ENCODE measurements around the gene CCNJ. TPM values are rescaled to one million over a fixed set of nuclear protein-coding genes. Genes with fewer than 3 reads are reported as not detected.
A peak's percentile ranks its signal among the peaks of the same experiment; 100 is the strongest.

CCNJ gene
- total and polyA plus RNA-seq, 9 of the 15 experiments (the other 6 are each of a cell fraction or from before 2014, with no cell fraction given), result 0.69 to 15.7 (median 9.2) TPM

GRCh38 chr10:96043033-96043892, at the start of gene CCNJ (continued):
- TF ChIP-seq ZNF77 (CRISPR knock-in tag; IDR thresholded peaks at IDR 0.05) (no peak), ZC3H4 (CRISPR knock-in tag; IDR thresholded peaks at IDR 0.05; ENCODE audit: borderline replicate concordance) (no peak), DLX4 (CRISPR knock-in tag; IDR thresholded peaks at IDR 0.05) (no peak), MYC (IDR thresholded peaks at IDR 0.05; ENCODE audit: low read depth, low read length) (peak; percentile 71), MYC (CRISPR knock-in tag; IDR thresholded peaks at IDR 0.05; ENCODE audit: borderline replicate concordance, low read depth) (no peak), GTF2F1 (IDR thresholded peaks at IDR 0.05; ENCODE audit: low read depth, low read length) (no peak), PRMT5 (CRISPR knock-in tag; IDR thresholded peaks at IDR 0.05) (no peak)
- TF ChIP-seq, protein P1, sequence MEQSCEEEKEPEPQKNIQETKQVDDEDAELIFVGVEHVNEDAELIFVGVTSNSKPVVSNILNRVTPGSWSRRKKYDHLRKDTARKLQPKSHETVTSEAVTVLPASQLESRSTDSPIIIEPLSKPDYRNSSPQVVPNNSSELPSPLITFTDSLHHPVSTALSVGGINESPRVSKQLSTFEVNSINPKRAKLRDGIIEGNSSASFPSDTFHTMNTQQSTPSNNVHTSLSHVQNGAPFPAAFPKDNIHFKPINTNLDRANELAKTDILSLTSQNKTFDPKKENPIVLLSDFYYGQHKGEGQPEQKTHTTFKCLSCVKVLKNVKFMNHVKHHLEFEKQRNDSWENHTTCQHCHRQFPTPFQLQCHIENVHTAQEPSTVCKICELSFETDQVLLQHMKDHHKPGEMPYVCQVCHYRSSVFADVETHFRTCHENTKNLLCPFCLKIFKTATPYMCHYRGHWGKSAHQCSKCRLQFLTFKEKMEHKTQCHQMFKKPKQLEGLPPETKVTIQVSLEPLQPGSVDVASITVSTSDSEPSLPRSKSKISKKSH (CRISPR knock-in tag; IDR thresholded peaks at IDR 0.05), result no peak
- TF ChIP-seq, protein P2, sequence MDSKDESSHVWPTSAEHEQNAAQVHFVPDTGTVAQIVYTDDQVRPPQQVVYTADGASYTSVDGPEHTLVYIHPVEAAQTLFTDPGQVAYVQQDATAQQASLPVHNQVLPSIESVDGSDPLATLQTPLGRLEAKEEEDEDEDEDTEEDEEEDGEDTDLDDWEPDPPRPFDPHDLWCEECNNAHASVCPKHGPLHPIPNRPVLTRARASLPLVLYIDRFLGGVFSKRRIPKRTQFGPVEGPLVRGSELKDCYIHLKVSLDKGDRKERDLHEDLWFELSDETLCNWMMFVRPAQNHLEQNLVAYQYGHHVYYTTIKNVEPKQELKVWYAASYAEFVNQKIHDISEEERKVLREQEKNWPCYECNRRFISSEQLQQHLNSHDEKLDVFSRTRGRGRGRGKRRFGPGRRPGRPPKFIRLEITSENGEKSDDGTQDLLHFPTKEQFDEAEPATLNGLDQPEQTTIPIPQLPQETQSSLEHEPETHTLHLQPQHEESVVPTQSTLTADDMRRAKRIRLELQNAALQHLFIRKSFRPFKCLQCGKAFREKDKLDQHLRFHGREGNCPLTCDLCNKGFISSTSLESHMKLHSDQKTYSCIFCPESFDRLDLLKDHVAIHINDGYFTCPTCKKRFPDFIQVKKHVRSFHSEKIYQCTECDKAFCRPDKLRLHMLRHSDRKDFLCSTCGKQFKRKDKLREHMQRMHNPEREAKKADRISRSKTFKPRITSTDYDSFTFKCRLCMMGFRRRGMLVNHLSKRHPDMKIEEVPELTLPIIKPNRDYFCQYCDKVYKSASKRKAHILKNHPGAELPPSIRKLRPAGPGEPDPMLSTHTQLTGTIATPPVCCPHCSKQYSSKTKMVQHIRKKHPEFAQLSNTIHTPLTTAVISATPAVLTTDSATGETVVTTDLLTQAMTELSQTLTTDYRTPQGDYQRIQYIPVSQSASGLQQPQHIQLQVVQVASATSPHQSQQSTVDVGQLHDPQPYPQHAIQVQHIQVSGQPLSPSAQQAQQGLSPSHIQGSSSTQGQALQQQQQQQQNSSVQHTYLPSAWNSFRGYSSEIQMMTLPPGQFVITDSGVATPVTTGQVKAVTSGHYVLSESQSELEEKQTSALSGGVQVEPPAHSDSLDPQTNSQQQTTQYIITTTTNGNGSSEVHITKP (IDR thresholded peaks at IDR 0.05; ENCODE audit: partially characterized antibody), result peak; percentile 59
- TF ChIP-seq, protein P3, sequence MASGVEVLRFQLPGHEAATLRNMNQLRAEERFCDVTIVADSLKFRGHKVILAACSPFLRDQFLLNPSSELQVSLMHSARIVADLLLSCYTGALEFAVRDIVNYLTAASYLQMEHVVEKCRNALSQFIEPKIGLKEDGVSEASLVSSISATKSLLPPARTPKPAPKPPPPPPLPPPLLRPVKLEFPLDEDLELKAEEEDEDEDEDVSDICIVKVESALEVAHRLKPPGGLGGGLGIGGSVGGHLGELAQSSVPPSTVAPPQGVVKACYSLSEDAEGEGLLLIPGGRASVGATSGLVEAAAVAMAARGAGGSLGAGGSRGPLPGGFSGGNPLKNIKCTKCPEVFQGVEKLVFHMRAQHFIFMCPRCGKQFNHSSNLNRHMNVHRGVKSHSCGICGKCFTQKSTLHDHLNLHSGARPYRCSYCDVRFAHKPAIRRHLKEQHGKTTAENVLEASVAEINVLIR (CRISPR knock-in tag; IDR thresholded peaks at IDR 0.05), result no peak

Data from K562 (cell line).